SK-N-MC (cell line): ENCODE data around the gene CIAO2B.

Source experiments
- EZH2 ChIP-seq: fragments of 200-600 bp; sonication (generic); IDR thresholded peaks from one replicate; pipeline ENCODE4 v1.6.1; 2017; ENCODE audit warnings: antibody characterized with exemption
- POLR2AphosphoS5 ChIP-seq: IDR thresholded peaks from 2 replicates; pipeline ENCODE4 v1.6.1; 2012; ENCODE audit warnings: mild to moderate bottlenecking, low read depth, low read length, borderline replicate concordance

- TF ChIP-seq POLR2AphosphoS5: no peak
- no peak for TF ChIP-seq EZH2
These were observed 5.2 kb upstream of the CIAO2B start for GRCh38 chr16:66939366-66939765.
